Hepatocyte (in vitro differentiated cells): ENCODE measurements around the gene ATP8A2. TPM values are rescaled to one million over a fixed set of nuclear protein-coding genes. Genes with fewer than 3 reads are reported as not detected.

Experiments used
- DNase-seq: peaks from one replicate; pipeline ENCODE4 v3.0.0-alpha.2; 2016; ENCODE audit warnings: low spot score
- H2AFZ ChIP-seq: fragments of 200-600 bp; sonication (generic); 2 replicates; pipeline ENCODE4 v1.6.0; 2016; ENCODE audit warnings: antibody characterized with exemption, mild to moderate bottlenecking
- H3K27ac ChIP-seq: fragments of 200-600 bp; sonication (generic); 2 replicates; pipeline ENCODE4 v1.5.1; 2016; ENCODE audit warnings: mild to moderate bottlenecking
- H3K27me3 ChIP-seq: fragments of 200-600 bp; sonication (generic); 2 replicates; pipeline ENCODE4 v1.6.1; 2016
- H3K36me3 ChIP-seq: fragments of 200-600 bp; sonication (generic); replicated peaks from 2 replicates; pipeline ENCODE4 v1.5.1; 2016; ENCODE audit warnings: low read depth; ENCODE audit not compliant: insufficient read depth
- H3K4me1 ChIP-seq: fragments of 200-600 bp; sonication (generic); 2 replicates; pipeline ENCODE4 v1.5.1; 2016; ENCODE audit warnings: mild to moderate bottlenecking, moderate library complexity; ENCODE audit not compliant: insufficient read depth
- H3K4me2 ChIP-seq: fragments of 200-600 bp; sonication (generic); 2 replicates; pipeline ENCODE4 v1.6.0; 2016
- H3K4me3 ChIP-seq: fragments of 200-600 bp; sonication (generic); 2 replicates; pipeline ENCODE4 v1.5.1; 2016; ENCODE audit warnings: mild to moderate bottlenecking
- H3K79me2 ChIP-seq: fragments of 200-600 bp; sonication (generic); 2 replicates; pipeline ENCODE4 v1.6.0; 2017; ENCODE audit warnings: mild to moderate bottlenecking
- H3K9me2 ChIP-seq: fragments of 200-600 bp; sonication (generic); replicated peaks from 2 replicates; pipeline ENCODE4 v1.6.0; 2017; ENCODE audit warnings: mild to moderate bottlenecking; ENCODE audit not compliant: insufficient read depth
- H3K9me3 ChIP-seq: fragments of 200-600 bp; sonication (generic); 2 replicates; pipeline ENCODE4 v1.5.1; 2016; ENCODE audit warnings: low read depth, mild to moderate bottlenecking
- H4K20me1 ChIP-seq: fragments of 200-600 bp; sonication (generic); 2 replicates; pipeline ENCODE4 v1.6.0; 2016; ENCODE audit warnings: mild to moderate bottlenecking; ENCODE audit not compliant: insufficient read depth, poor library complexity, severe bottlenecking
- CTCF ChIP-seq: fragments of 200-600 bp; sonication (generic); IDR thresholded peaks from 2 replicates; pipeline ENCODE4 v1.5.1; 2016; ENCODE audit warnings: antibody characterized with exemption, mild to moderate bottlenecking; ENCODE audit not compliant: poor library complexity
- EZH2 ChIP-seq: fragments of 200-600 bp; sonication (generic); IDR thresholded peaks from 2 replicates; pipeline ENCODE4 v1.6.1; 2016; ENCODE audit warnings: antibody characterized with exemption, mild to moderate bottlenecking, borderline replicate concordance
- EZH2phosphoT487 ChIP-seq: fragments of 200-600 bp; sonication (generic); IDR thresholded peaks from one replicate; pipeline ENCODE4 v1.6.1; 2018; ENCODE audit warnings: antibody characterized with exemption, mild to moderate bottlenecking, low read depth, moderate library complexity; ENCODE audit not compliant: unreplicated experiment, severe bottlenecking
- WGBS: methylation state at CpG from one replicate; pipeline ENCODE4 v1.1.6; 2016; ENCODE audit warnings: low lambda C conversion rate; ENCODE audit errors: missing lambda C conversion rate; 5-methylcytosine and 5-hydroxymethylcytosine counted together
- polyA plus RNA-seq: library from polyadenylated mRNA; unstranded; fragments of >200 nt; fragmentation: Nextera tagmentation; extraction: Ambion mirVana; gene quantifications from 2 replicates; pipeline ENCODE4 v1.2.1, GENCODE V29; 2016
- total RNA-seq: library from RNA; depleted of rRNA; stranded (reverse); fragments of >200 nt; gene quantifications from 2 replicates; pipeline ENCODE4 v1.2.3, GENCODE V29; 2014

The ATP8A2 gene
- total and polyA plus RNA-seq, 2 experiments from 2014 or later: 2.1 to 3.1 TPM

- no peak overlapping the region for H2AFZ ChIP-seq
- H4K20me1 ChIP-seq: no peaks in the 10 kb centered on the region
- H3K4me1 ChIP-seq: peaks cover 10% of the 10 kb centered on the region
- H3K27me3 ChIP-seq: no peaks in the 10 kb centered on the region
- H3K4me3 ChIP-seq: no peak overlapping the region
- no peaks in the 10 kb centered on the region for H3K9me2 ChIP-seq
- TF ChIP-seq CTCF (no peak), EZH2 (no peak), EZH2phosphoT487 (no peak)
- no peaks in the 10 kb centered on the region for H3K36me3 ChIP-seq
- 85% methylated on average over 10 of the region's 10 CpGs for WGBS
- H3K9me3 ChIP-seq: no peaks in the 10 kb centered on the region
- no peaks in the 10 kb centered on the region for H3K79me2 ChIP-seq
- no peak overlapping the region for H3K4me2 ChIP-seq
- no peak for DNase-seq
- H3K27ac ChIP-seq: no peak overlapping the region
Observed at GRCh38 chr13:26015271-26016125, 643.7 kb downstream of the ATP8A2 start.

- H3K4me2 ChIP-seq: no peak overlapping the region
- H3K4me3 ChIP-seq: no peak overlapping the region
- no peaks in the 10 kb centered on the region for H3K27me3 ChIP-seq
- peaks cover 10% of the 10 kb centered on the region for H3K4me1 ChIP-seq
- no peak for DNase-seq
- H4K20me1 ChIP-seq: no peaks in the 10 kb centered on the region
- WGBS: 93% methylated on average over 6 of the region's 6 CpGs
- no peaks in the 10 kb centered on the region for H3K9me3 ChIP-seq
- no peak for TF ChIP-seq EZH2phosphoT487
- TF ChIP-seq EZH2: no peak
- TF ChIP-seq CTCF: no peak
- H2AFZ ChIP-seq: no peak overlapping the region
- H3K36me3 ChIP-seq: no peaks in the 10 kb centered on the region
- H3K79me2 ChIP-seq: no peaks in the 10 kb centered on the region
- H3K9me2 ChIP-seq: no peaks in the 10 kb centered on the region
- H3K27ac ChIP-seq: no peak overlapping the region
Observed at GRCh38 chr13:26016189-26016588, 644.4 kb downstream of the ATP8A2 start.

GRCh38 chr13:26017196-26017921 is 645.6 kb downstream of the ATP8A2 start:
- Histone ChIP-seq H3K36me3 (no peaks in the 10 kb centered on the region), H3K27ac (no peak overlapping the region), H3K27me3 (no peaks in the 10 kb centered on the region), H3K4me1 (peaks cover 16% of the 10 kb centered on the region), H3K9me2 (no peaks in the 10 kb centered on the region), H3K9me3 (no peaks in the 10 kb centered on the region), H2AFZ (no peak overlapping the region), H4K20me1 (no peaks in the 10 kb centered on the region), H3K79me2 (no peaks in the 10 kb centered on the region), H3K4me3 (no peak overlapping the region), H3K4me2 (no peak overlapping the region)
- no peak for DNase-seq
- 84% methylated on average over 9 of the region's 9 CpGs for WGBS
- TF ChIP-seq EZH2: no peak
- TF ChIP-seq EZH2phosphoT487: no peak
- TF ChIP-seq CTCF: no peak
